ENCODE data around the gene OSBPL6. TPM values are rescaled to one million over a fixed set of nuclear protein-coding genes. Genes with fewer than 3 reads are reported as not detected.

Gene OSBPL6
- total RNA-seq, 1 donor from 2014 or later, result 3.6 TPM

DNA sequence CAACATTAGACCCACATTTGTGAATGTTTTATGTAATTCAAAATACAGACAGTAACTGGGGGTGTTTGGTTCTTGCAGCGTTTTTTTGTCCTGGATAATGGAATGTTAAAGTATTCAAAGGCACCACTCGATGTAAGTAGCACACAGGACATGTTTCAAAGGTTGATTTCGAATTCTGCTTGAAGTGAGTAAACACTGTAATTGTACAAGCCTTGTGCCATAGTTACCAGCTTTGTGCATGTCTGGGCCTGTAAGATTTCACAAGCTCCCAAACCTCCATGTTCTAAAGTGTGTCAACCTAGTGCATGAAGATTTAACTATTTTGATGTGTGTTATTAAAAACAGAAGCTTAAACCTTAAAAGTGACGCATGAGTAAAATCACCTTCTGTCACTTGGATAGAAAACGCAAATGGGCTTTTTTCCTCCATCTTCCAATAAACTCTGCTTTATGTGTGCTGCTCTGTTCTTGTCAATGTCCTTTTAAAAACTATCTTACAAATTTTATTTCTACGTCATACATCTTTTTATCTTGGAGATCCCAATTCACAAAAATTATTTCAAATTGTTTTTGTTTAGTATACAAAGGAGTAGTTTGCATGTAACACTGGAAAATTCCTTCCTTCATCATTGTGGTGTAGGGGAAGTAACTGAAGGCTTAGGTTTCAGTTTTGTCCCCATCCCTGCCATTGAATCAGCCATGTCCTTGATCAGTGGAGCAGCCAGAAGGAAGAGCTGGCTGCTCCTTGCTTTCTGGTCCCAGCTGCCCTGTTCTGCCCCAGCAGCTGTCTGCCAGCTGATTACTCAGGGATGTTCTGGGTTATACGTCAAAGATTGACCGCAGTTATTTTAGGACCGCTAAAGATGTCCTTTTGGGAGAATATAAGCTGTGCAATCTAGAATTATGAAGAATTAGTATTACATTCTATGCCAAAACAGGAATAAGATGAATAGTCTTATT is 137.4 kb downstream of the OSBPL6 start:
- Histone ChIP-seq H3K4me3 (ENCODE audit: low read depth, low read length) (no peak overlapping the region), H3K27me3 (ENCODE audit: control insufficient read depth, insufficient read depth, low read length) (no peaks in the 10 kb centered on the region), H3K36me3 (ENCODE audit: control insufficient read depth, insufficient read depth, low read length) (no peaks in the 10 kb centered on the region)
- no peak for DNase-seq (ENCODE audit: low read depth)
- TF ChIP-seq, protein P1, sequence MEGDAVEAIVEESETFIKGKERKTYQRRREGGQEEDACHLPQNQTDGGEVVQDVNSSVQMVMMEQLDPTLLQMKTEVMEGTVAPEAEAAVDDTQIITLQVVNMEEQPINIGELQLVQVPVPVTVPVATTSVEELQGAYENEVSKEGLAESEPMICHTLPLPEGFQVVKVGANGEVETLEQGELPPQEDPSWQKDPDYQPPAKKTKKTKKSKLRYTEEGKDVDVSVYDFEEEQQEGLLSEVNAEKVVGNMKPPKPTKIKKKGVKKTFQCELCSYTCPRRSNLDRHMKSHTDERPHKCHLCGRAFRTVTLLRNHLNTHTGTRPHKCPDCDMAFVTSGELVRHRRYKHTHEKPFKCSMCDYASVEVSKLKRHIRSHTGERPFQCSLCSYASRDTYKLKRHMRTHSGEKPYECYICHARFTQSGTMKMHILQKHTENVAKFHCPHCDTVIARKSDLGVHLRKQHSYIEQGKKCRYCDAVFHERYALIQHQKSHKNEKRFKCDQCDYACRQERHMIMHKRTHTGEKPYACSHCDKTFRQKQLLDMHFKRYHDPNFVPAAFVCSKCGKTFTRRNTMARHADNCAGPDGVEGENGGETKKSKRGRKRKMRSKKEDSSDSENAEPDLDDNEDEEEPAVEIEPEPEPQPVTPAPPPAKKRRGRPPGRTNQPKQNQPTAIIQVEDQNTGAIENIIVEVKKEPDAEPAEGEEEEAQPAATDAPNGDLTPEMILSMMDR (IDR thresholded peaks at IDR 0.05; ENCODE audit: insufficient read depth, low read length, poor library complexity, severe bottlenecking), result no peak

DNA sequence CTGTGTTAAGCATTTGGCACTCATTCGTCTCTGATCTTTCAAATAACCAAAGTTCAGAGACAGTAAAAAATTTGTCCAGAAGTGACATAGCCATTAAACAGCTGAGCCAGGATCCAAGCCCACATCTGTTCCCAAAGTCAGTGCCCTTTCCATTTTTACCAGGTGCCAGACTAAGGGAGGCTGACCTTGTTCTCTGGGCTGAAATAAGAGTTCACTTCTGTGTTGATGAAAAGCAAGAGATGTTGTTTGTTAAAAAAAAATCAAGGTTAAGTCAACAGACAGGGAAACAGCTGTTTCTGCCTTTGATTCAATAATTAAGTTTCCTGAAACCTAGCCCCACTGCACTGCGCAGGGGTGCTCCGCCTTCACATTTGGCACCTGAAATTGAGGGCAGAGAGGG is 139.5 kb downstream of the OSBPL6 start:
- Histone ChIP-seq H3K27me3 (ENCODE audit: control insufficient read depth, insufficient read depth, low read length) (no peaks in the 10 kb centered on the region), H3K36me3 (ENCODE audit: control insufficient read depth, insufficient read depth, low read length) (no peaks in the 10 kb centered on the region), H3K4me3 (ENCODE audit: low read depth, low read length) (no peak overlapping the region)
- no peak for DNase-seq (ENCODE audit: low read depth)
- TF ChIP-seq, protein P1 (IDR thresholded peaks at IDR 0.05; ENCODE audit: insufficient read depth, low read length, poor library complexity, severe bottlenecking), result no peak

DNA sequence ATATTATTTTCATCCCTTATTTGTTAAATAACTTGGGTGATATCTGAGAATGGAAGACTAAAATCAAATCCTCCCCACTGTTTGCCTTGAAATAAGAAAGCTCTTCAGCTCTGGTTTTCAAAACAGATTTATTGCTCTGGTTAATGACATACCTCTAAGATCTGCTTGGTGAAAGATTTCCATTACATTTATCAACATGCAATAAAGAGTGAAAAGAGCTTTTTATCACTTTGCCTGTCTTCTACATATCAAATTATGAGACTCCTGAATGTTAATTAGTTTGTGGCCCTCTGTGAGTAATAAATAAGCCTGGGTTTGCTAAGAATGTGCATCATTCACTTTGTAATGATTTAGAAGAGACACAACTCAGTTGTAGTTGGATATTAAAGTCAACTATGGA is 140.9 kb downstream of the OSBPL6 start:
- Histone ChIP-seq H3K27me3 (ENCODE audit: control insufficient read depth, insufficient read depth, low read length) (no peaks in the 10 kb centered on the region), H3K36me3 (ENCODE audit: control insufficient read depth, insufficient read depth, low read length) (no peaks in the 10 kb centered on the region)
- TF ChIP-seq, protein P1 (IDR thresholded peaks at IDR 0.05; ENCODE audit: insufficient read depth, low read length, poor library complexity, severe bottlenecking), result no peak

DNA sequence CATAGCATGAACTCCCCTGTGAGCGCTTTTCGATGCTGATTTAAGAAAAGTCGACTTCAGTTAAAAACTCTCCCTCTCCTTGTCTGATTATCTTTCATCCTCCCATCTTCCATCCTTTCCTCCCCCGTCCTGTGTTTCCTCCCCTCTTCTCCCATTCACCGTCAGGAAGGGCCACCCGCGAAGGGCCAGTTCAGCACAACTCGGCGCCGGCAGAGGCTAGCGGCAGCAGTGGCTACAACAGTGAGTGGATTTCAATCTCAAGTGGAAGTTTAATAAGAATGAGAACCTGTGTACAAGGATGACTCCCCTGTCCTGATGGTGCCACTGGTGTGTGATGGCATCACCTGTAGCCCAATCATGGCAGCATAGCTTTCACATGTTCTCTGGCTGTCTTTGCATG is 149.8 kb downstream of the OSBPL6 start:
- no peak overlapping the region for H3K4me3 ChIP-seq (ENCODE audit: low read depth, low read length)
- H3K36me3 ChIP-seq (ENCODE audit: control insufficient read depth, insufficient read depth, low read length), result no peaks in the 10 kb centered on the region
- H3K27me3 ChIP-seq (ENCODE audit: control insufficient read depth, insufficient read depth, low read length), result no peaks in the 10 kb centered on the region
- TF ChIP-seq, protein P1 (IDR thresholded peaks at IDR 0.05; ENCODE audit: insufficient read depth, low read length, poor library complexity, severe bottlenecking), result no peak
- no peak for DNase-seq (ENCODE audit: low read depth)

More for the DNA sequence above, 140.9 kb downstream of the OSBPL6 start:
- H3K4me3 ChIP-seq (ENCODE audit: low read depth, low read length), result no peak overlapping the region
- no peak for DNase-seq (ENCODE audit: low read depth)

DNA sequence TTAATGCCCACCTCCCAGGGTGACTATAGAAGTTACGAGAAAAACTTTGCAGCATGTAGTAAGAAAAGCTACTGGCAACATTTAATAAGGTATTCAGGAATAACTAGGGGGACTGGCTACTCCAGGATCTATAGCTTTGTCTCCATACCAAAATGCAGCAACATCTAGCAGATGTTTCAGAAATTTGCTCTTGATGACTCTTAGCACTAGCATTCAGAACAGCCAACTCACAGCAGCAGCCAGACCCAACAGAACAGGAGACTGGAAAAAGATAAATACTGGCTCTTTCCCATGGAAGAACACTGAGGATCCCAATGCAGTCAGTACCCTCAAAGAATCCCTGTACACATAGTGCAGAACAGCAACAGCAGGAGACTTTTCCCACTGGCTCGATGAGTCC is 151.6 kb downstream of the OSBPL6 start:
- no peaks in the 10 kb centered on the region for H3K36me3 ChIP-seq (ENCODE audit: control insufficient read depth, insufficient read depth, low read length)
- no peaks in the 10 kb centered on the region for H3K27me3 ChIP-seq (ENCODE audit: control insufficient read depth, insufficient read depth, low read length)
- H3K4me3 ChIP-seq (ENCODE audit: low read depth, low read length), result no peak overlapping the region
- TF ChIP-seq, protein P1 (IDR thresholded peaks at IDR 0.05; ENCODE audit: insufficient read depth, low read length, poor library complexity, severe bottlenecking), result no peak
- DNase-seq (ENCODE audit: low read depth), result no peak

Data from kidney epithelial cell (primary cell).